Occipital lobe (tissue), 2 donors: ENCODE results near the gene EVA1A. TPM values are rescaled to one million over a fixed set of nuclear protein-coding genes. Genes with fewer than 3 reads are reported as not detected.
"Not testable (repeated sequence)": the region's sequence is repeated elsewhere in the genome, so short reads cannot be mapped to it uniquely, and the experiment has no call there.

Experiments
- DNase-seq: peaks from one replicate; lab custom pipeline; 2025; lab: John Stamatoyannopoulos, UW
- total RNA-seq: library from RNA; depleted of rRNA; stranded (reverse); fragments of >200 nt; gene quantifications from one replicate; pipeline ENCODE4 v1.2.3, GENCODE V29; 2014

Gene EVA1A
- total RNA-seq, 1 donor from 2014 or later, result 1.1 TPM

DNA sequence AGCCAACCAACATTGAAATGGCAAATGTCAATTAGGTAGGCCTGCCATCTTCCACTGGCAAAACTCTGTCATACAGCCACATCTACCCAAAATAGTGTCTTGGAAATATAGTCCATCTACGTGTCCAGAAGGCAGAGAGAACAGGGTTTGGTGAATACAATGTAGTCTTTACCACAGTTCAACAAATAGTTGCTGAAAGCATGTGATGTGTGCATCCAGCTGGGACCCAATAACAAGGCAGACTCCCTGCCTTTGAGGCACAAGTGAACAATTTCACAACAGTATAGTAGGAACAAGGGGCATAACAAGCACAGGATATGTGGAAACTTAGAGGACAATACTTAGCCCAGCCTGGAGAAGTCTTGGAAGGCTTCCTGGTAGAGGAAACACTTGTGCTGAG lies 72.6 kb downstream of the EVA1A start:
- DNase-seq, result no peak

DNA sequence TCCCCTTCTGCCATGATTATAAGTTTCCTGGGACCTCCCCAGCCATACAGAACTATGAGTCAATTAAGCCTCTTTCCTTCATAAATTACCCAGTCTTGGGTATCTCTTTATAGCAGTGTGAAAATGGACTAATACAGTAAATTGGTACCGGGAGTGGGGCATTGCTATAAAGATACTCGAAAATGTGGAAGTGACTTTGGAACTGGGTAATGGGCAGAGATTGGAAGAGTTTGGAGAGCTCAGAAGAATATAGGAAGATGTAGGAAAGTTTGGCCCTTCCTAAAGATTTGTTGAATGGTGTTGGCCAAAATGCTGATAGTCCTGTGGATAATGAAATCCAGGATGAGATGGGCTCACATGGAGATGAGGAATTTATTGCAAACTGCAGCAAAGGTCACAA lies 74.0 kb downstream of the EVA1A start:
- not testable (repeated sequence) for DNase-seq

DNA sequence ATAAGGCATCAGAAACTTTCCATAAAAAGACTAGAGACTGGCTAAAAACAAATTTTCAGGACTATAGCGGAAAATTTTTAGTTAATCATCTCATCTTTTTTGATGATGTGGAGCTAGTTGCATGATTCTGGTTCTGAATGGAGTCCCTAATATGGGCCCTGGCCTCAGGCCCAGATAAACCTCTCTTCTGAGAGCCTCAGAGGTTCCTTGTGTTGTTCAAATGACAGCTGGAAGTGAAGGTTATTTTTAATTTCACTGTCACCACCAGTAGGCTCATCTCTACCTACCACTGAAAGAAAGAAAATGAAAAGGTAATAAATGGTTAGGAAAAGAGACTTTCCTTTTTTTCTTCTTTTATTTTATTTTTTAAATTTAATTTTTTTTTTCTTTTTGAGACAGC lies 75.9 kb downstream of the EVA1A start:
- no peak for DNase-seq

DNA sequence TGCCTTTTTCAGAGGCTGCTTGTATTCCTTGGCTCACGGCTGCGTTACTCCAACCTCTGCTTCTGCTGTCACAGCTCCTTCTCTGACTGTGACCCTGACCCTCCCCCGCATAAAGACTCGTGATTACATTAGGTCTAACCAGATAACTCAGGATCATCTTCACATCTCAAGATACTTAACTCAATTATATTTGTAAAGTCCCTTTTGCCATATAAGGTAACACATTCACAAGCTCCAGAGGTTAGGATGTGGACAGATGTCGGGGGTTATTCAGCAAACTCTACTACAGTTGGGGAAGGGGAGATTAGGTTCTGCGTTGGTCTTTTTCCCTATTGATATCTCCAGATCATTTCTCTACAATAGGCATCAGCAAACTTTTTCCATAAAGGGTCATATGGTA lies 76.9 kb downstream of the EVA1A start:
- DNase-seq, result no peak

DNA sequence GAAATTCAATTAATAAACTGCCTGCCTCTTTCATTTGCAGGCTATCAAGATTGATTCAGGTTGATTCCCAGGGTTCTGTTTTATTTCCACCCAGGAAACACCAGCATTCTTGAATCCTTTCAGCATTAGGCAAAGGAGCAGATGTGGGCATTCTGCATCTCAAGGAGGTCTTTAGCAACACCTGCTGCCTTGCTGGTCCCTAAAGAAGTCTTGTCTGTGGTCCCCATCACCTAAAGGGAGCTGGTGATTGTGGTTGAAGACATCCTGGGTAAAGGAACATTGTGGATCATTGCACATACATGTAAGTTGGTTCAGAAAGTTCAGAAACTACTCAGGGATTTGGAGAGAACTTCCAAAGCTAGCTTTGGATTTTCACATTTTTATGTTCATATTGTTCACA lies 78.3 kb downstream of the EVA1A start:
- DNase-seq, result no peak

DNA sequence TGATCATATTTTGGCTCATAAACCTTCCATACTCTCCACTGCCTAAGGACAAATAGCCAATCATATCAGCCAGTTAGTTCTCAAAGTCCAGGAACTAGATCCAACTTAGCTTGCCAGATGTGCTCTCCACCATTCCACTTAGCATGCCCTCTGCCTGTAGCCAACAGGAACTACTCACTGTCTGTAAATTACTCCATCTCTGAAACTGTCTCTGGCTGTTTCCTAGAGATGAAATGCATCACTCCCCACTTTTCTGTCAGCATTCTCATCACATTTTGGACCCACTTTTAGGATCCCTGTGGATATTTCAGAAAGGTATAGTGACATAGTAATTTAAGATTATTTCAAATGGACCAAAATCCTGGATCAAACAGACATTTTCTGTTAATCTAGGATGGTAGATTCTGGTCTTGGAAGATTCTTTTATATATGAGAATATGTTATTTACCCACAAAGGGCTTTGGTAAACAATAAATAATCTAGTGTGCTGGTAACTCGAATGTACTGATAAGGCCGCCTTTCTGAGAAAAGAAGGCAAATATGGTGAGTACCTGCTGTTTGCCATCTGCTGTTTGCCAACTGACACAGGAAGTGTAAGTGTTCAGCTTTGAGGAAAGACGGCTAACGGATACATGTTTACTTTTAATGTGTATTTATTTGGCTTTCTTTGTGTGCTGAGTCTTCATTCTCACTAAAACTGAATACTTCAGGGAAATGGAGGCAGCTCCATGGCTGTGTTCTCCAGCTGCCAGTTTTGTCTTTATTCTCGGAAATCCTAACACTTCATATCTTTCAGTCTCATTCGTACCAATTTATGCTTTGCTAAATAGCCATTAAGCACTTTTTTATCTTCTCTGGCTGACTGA lies 79.5 kb downstream of the EVA1A start:
- no peak for DNase-seq

DNA sequence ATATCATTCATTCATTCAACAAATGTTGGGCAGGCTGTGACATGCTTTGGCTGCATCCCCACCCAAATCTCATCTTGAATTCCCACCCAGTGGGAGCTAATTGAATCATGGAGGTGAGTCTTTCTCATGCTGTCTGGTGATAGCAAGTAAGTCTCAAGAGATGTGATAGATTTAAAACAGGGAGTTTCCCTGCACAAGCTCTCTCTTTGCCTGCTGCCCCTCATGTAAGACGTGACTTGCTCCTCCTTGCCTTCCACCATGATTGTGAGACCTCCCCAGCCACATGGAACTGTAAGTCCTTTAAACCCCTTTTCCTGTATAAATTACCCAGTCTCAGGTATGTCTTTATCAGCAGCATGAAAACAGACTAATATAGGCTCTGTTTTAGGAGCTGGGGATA lies 83.0 kb downstream of the EVA1A start:
- not testable (repeated sequence) for DNase-seq

DNA sequence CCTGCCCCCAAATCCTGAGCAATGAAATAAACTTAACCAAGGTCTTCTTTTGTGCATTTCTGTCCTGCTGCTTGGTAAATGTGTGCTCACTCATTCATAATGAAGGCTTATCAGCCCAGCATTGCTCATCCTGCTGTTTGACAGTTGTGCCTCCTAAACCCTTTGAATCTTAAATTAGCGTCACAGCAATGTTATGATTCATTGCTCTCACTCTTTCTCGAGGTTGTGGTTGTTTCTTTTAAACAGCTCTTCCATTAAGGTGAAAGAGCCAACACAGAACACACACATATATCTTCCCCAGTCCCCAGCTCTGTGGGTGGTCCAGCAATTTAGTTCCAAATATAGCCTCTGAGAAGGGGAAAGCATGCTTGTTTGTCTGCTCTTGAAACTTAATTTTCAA lies 84.0 kb downstream of the EVA1A start:
- no peak for DNase-seq

DNA sequence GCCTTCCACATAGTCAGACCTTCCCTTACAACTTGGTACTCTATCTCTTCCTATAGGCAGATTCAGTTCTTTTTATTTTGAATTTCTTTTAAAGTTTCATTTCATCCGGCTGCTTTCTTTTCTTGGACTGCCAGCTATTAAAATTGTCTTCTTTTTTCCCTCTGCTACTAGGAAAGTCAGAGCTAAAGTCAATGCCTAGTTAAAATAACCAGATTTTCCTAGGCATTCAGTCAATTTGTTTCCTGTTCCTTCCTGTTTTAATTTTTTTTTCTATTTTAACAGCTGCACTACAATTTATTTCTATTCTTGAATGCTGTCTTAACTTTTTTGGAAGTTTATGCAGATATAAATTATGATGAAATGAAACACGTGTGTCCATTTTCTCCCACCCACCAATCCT lies 84.8 kb downstream of the EVA1A start:
- DNase-seq, result no peak

DNA sequence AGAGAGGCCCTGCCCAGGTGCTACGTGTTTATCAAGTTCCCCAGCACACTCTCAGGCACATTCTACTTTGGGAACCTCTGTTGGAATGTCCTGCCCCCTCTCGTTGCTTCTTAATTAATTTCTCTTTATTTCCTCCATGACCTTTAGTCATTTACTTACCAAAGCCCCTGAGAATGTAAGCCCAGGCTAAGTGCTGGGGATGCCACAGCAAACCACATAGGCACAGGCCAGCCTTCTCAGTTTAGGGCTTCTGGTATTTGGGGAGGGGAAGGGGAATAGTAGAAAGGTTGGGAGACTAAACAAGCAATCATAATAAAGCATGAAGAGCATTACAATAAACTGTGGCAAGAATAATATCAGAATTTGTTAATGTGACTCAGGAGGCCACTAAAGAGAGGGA lies 85.7 kb downstream of the EVA1A start:
- DNase-seq, result no peak

DNA sequence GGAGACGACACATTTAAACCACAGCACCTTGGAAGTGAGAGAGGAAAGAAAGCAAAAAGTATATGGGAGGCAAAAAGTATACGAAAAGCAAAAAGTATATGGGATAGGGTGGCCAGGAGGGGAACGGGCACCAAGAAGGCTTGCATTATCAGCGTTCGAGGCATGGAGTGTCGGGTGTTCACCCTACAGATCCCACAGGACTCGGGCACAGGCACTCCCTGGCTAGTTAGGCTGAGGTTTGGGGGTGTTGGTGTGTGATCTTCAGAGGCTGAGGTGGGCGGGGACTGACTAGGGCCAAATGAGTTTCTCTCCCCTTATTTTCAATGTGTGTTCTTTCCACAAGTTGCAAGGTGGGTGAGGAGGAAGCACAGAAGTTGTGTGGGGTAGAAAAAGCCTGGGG lies 86.6 kb downstream of the EVA1A start:
- DNase-seq, result no peak

DNA sequence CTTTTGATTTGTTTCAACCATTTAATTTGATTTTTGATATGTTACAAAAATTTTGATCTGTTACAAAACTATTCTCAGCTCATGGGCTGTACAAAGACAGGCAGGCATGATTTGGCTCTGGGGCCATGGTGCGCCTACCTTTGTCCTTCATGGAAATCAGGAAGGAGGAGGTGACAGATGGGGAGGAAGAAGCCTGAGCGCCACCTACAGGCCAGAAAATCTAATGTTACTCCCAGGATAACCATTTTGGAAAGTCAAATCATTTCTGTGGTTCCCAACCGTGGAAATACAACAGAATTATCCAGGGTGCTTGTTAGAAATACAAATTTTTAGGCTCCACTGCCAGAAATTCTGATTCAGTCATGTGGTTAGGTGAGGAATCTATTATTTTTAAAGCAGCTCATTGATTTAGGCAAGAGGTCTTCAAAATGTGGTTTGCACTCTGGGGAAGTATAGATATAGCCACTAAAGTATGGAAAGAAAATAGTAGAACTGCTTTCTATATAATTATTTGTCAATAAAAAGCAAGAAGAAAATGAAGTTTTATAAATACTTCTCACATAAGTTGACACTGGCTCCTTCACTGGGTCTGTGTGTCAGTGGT lies 93.9 kb downstream of the EVA1A start:
- no peak for DNase-seq

DNA sequence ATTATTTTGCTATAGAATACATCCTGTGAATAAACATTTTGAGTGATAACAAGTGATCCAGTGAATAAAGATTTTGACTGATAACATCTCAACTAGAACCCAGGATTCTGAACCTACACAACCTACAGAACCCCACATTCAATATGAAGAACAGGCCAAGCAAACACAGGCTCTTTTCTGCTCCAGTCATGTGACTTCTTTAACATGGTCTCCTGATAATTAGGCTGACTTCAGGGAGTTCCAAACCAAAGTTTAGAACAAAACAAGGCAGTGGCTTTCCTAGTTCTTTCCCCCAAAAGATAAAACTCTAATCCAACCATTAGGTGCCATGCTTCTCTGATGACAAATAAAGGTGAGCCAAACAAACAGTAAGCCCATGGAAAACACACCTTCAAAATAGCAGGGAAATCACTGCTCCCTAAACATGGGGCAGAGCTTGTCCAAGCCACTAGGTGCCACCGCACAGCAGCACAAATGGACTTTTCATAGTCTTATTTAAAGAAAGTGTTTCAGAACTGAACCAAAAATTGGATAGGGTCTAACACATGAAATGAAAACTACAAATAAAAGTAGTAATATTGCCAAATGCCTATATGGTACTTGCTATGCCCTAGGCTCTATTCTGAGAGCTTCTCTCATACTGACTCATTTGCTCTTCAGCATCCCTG lies 95.3 kb downstream of the EVA1A start:
- DNase-seq, result no peak

DNA sequence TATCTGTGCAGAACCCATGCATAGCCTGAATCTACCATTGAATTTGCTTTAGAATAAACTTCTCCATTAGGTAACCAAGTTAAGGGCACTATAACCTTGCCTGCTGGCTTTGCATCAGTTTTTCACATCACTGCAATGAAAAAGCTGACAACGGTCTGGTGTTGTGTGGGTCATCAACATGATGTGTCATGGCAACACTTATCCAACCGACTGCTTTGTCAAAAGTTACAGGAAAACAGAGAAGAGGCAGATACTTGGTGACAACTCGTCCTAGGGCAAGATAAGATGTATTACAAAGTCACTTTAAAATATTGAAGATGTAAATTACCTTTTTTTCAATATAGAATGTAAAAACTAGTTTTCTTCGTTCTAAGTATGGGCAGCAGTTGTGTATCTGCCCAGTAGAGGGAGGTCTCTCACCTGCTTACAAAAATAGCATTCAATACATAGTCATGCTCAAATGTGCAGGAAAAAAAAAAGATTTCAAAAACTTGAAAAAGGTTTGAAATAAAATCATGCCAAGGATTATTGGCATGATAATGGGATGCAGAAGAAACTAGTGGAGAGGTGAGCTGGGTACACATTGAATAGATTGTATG lies 96.3 kb downstream of the EVA1A start:
- DNase-seq, result no peak

DNA sequence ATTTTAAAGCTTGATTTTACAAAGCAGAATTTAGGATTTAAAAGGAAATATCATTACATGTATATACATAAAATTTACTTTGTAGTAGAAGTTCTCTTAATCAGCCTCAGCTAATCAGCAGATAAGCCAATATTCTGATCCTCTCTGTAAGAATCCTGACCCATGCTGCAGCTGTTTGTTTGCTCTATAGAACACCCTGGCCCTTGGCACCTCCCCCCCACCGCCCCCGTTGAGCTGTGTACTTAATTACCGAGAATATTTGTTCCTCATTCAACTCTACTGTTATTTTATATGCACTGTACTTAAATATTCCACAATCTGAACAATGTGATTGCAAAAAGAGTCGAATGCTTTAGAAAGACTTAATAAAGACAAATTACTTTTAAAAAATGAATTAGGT lies 98.0 kb downstream of the EVA1A start:
- DNase-seq, result no peak

DNA sequence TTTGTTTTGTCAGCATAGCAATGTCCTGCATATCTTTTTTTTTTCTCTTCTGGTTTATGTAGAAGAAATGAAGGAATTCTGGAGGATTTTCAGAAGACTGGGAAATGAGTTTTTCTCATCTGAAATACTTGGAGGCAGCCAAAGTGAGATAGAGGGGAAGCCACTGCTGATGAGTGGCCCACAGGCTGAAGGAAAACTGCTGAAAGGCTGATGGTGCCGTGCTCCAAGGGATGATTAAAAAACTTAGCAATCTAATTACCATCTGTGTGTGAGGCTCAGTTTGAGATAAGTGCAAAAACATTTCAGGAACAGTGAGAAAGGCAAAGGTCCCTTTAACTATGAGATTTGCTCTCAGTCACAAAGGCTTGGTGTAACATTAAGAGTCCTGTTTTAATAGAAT lies 98.5 kb downstream of the EVA1A start:
- no peak for DNase-seq

DNA sequence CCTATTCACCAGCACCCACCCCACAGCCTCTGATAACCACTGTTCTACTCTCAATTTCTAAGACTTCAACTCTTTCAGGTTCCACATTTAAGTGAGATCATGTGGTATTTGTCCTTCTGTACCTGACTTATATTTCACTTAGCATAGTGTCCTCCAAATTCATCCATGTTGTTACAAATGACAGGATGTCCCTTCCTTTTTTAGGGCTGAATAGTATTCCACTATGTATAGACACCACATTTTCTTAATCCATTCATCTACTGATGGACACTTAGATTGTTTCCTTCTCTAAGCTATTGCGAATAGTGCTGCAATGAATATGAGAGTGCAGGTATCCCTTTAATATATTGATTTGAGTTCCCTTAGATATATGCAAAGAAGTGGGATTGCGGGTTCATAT lies 100.1 kb downstream of the EVA1A start:
- DNase-seq, result no peak

DNA sequence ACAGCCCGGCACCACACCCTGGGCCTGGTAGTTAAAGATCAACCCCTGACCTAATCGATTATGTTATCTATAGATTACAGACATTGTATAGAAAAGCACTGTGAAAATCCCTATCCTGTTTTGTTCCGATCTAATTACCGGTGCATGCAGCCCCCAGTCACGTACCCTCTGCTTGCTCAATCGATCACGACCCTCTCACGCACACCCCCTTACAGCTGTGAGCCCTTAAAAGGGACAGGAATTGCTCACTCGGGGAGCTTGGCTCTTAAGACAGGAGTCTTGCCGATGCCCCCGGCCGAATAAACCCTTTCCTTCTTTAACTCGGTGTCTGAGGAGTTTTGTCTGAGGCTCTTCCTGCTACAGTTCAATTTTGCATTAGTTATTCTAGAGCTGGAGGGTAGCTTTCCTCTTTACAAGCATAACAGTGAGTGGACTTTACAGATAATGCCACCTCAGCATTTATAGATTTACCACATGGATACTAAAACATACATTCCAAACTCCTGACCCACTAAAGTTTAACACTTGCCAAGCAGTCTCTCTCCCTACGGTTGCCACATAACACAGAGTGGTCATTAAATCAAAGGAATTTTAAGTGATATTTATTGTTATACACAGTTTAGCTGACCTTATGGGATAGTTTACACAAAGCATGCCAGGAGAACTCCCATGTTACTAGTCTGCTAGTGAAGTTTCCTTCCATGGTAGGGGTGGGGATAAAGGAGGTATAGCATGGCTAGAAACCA lies 101.0 kb downstream of the EVA1A start:
- no peak for DNase-seq

DNA sequence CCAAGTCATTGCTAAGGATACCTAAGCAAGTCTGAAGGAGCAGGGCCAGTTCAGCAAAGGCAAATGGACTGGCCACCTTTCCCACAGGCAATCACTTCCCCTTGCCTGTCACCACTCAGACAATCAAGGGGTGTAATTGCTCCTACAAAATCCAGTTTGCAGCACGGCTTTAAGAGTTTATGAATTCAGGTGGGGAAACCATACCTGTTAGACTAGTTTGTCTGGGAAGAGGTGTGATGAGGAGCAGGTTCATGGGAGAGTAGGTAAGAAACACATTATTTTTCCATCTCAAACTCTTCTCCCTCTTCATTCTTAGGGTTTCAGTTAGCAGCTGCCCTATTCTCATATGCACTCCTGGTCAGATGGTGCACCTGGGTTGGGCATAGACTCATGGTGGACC lies 102.5 kb downstream of the EVA1A start:
- DNase-seq, result no peak

DNA sequence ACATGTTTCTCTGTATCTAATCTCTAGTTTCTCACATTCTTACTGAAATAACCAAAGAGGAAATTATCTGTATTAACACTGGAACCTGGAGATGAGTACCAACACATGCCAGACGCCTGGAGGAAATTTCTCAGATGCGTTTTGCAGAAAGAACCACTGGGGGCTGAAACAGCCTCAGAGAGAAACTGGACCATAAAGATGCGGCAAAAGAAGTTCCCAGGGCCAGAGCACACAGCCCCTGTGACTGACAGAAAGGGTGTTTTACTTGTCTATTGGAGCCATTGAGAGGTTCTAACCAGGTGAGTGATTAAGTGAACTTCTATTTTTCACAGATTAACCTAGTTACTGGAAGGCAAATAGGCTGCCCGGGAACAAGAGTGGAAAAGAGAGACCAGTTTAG lies 103.9 kb downstream of the EVA1A start:
- DNase-seq, result no peak

DNA sequence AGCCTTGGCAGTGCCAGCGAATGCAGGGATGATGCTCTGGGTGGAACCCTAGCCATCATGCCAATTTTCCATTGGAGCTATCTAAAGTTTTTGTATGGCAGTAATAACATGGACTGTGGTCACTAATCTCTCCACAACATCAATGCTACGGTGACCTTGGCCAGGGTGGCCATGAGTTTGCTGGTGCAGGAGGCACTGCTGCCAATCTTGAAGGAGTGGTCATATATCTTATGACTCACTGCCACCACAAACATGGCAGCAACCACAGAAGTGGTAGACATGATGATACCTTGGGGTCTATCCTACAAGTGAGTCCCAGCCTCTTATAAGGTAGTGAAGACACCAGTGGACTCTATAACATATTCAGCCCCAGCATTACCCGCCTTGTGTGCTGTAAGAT lies 104.6 kb downstream of the EVA1A start:
- DNase-seq, result no peak

DNA sequence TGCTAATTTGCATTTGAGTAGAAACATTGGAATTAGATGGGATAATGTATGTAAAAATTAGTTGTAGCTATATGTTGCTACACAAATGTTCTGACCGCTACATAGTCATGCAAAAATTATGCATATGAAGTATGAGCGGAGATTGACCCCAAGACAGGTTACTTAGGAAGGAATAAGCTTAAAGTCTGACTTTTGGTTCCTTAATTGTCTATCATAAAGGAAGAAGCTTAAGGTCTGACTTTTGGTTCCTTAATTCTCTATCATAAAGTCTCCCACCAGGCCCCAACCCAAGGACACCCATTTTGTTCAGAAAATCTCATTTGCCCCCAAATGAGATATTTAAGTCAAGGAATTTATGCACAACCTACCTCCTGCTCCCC lies 106.5 kb downstream of the EVA1A start:
- no peak for DNase-seq
